Fibroblast of upper back skin (primary cell): ENCODE measurements around the gene FKBP5.
A peak's percentile ranks its signal among the peaks of the same experiment; 100 is the strongest.
"Not testable (repeated sequence)": the region's sequence is repeated elsewhere in the genome, so short reads cannot be mapped to it uniquely, and the experiment has no call there.

Experiments used
- DNase-seq: peaks from one replicate; pipeline ENCODE4 v3.0.0-alpha.2; 2013

Gene FKBP5

DNA sequence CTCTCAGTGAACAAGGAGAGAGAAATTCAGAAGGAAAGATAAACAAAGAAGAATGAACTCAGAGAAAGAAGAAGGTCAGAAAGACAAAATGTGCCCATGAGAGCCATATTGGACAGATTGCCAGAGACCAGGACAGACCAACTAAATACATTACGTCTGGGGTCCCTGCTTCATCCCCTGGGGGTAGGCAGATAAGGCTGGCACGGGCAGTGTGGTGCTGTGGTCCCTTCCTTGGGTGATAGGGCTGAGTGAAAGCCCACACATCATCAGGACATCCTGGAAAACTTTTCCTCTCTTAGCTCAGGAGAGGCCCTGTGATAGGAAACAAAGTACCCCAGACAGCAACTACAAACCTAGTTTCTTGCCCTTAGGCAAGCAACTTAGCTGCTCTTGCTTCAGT lies 34.9 kb upstream of the FKBP5 start:
- no peak for DNase-seq

DNA sequence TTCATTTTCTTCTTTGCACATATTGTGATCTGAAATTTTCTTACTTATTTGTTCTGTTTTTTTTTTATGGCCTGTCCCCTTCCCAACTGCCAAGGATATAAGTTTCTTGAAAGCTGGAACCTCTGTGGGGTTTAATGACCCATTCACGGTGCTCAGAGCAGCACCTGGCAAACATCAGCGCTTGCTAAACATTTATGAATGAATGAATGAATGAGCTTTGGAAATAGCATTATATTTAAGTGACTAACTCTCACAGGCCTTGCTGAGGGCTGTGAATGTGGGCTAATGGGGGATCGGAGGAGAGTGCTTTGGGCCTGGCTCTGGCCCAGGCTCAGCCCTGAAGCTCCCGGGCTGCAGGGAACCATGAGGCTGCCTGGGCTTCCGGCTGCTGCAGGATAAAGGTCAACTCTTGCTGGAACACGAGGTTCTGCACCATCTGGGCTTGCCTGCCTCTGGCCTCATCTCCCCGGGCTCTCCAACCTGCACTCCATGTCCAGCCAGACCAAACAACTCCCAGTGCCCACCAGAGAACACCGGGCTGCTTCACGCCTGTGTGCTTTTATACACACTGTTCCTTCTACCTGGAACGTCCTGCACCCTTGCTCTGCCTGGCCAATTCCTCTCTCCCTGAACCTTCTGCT lies 33.5 kb upstream of the FKBP5 start:
- DNase-seq = no peak

DNA sequence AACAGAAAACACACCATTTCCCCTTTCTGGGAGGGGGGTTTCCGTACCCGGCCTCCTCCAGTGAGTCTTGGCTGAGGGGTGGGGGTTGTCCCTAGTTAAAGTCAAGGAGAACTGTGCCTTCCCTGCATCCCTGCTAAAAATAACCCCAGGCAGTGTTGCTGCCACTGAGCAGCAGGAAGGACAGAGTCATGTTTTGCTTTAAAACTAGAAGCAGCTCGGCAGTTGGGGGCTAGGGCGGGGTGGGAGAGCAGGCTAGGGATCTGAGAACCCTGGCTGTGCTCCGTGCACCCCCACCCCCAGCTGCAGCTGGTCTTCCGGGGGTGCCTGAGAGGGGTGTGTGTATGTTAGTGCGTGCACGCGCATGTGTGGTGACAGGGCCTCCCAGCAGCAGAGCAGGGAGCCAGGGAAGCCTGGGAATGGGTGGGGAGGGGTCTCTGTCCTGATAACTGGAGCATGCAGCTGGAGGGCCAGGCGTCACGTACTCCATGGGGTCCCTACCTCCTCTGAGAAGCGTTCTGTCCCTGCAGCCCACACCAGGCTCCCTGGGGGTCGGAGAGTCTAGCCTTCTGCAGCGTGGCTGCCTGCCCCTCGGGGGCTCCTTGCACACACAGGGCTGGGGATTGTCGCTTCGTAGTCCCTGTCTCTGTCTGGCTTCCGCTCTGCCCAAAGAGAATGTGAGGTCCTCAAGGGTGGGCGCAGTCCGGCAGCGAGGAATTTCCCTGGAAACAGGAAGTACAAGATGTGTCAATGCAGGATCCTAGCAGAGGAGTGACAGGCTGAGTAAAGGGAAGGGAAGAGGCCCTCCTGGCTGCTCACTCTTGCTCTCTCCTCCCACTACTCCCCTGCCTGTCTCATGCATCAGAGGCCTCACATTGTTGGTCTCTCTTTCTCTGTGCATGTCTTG lies 31.4 kb upstream of the FKBP5 start:
- DNase-seq = peak; percentile 53

DNA sequence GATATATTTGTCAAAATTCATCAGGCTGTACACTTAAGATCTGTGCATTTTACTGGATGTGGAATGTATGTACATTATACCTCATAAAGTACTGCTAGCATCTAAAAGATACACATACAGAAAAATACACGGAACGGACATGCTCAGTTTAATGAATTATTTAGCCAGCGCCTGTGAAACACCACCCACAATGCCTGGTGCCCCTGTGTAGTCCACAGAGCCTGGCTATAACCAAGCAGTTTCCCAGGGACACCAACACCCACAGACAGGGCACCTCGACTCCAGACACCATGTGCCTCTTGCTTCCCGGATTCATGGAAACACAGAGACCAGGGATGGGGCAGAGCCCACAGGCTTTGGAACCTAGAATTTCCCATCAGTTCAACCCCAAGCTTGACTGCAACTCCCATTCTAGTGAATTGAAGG lies 30.7 kb upstream of the FKBP5 start:
- no peak for DNase-seq

DNA sequence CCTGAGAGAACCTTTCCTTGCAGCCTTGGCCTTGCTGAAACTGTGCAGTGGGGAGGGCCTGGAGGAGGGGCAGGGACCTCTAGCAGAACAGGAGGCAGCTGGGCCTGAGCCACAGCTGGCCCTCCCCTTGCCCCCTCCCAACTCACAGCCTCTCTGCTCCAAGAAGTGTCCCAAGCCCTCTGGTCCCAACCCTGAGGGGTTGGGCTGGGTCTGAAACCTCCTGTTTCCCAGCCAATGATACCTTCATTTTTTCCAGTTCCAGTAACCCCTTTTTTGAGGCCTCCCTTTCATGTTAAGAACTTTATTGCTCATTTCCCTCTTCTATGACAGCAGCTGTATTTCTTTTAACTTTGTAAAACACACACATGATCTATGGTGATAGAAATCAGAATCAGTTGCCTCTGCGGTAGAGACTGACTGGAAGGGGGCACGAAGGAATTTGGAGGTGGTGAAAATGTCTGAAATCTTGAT lies 30.2 kb upstream of the FKBP5 start:
- peak; percentile 25 for DNase-seq

GRCh38 chr6:35718375-35718736 lies 29.6 kb upstream of the FKBP5 start:
- DNase-seq = no peak

DNA sequence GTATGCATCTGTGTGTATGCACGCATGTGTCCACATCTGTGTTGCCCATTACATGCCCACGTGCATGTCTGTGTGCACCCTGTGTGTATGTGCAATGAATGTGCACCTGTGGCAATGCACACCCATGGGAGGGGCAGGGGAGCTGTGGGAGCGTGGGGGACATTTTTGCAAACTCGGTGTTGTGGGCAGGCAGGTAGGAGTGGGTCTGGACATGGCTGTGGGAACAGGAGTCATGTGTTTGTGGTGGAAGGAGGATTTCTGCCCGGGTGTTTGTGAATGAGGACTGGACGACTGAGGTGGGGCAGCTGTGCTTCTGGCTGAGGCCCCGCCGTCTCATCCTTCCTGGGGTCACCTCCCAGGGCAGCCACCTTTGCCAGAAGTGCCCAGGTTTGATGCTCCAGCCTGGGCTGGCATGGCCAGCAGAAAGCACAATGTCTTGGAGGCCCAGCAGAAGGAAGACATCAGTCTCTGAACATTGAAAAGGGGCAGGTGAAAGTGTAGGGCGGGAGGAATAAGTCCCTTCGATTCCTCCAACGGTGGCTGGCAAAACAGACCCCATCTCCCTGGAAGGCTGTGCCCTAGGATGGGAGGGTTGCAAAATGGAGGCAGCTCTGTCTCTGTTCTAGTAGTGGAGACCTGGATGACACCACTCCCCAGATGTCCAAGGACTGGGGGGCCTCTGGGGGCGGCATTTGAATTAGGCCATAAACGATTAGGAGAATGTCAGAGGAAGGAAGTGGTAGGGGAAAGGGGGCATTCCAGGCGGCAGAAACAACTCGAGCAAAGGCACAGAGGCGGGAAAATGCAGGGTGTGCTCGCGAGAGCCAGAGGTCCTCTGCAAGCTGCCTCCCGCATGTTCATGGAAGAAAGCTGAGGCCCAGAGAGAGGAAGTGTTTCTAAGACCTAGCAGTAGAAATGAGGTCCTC lies 29.0 kb upstream of the FKBP5 start:
- DNase-seq = no peak

DNA sequence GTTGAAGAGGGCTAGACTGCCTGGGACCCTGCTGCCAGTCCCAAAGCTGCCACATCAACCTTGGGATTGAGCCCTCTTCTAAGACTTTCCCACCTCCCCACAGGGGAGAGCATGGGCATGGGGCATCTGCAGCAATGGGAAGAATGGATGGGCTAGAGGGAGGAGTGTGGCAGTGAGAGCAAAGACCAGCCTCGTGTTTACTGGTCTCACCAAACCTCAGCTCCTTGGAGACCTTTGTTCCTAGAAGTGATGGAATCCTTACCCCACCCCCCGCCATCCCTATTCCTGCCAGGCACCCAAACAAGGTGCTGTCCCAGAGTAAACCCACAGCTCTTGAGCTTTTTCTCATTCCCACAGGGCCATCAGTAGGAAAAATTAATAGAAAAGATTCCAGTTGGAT lies 28.1 kb upstream of the FKBP5 start:
- DNase-seq = no peak

- no peak for DNase-seq
These were observed 24.5 kb upstream of the FKBP5 start for GRCh38 chr6:35713006-35713767.

DNA sequence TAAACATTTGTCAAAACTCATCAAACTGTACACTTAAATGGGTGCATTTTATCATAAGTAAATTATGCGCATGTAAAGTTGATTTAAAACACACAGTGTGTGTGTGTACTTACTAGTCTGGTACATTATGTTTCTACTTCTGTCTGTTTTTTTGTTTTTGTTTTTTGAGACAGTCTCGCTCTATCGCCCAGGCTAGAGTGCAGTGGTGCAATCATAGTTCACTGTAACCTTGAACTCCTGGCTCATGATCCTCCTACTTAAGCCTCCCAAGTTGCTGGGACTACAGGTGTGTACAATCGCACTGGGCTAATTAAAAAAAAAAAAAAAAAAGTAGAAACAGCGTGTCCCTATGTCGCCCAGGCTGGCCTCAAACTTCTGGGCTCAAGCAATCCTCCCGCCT lies 23.0 kb upstream of the FKBP5 start:
- DNase-seq = no peak

DNA sequence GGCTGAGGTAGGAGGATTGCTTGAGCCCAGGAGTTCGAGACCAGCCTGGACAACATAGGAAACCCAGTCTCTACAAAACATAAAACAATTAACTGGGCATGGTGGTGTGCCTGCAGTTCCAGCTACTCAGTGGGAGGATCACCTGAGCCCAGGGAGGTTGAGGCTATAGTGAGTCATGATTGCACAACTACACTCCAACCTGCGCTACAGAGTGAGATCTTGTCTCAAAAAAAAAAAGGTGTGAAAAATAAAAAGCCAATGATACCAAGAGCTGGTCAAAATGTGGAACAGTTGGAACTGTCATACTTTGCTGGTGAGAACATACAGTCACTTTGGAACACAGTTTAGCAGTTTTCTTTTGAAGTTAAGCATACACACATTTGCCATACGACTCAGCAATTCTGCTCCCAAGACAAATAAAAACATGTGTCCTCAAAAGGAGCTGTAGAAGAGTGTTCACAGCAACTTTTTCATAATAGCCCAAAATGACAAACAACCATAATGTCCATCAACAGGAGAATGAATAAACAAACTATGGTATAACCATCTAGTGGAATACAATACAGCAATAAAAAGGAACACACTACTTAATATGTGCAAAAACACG lies 21.6 kb upstream of the FKBP5 start:
- DNase-seq = no peak

- DNase-seq = no peak
These were observed 19.9 kb upstream of the FKBP5 start for GRCh38 chr6:35708585-35708984.

GRCh38 chr6:35707714-35708407 lies 19.1 kb upstream of the FKBP5 start:
- no peak for DNase-seq

GRCh38 chr6:35706468-35706867 lies 17.8 kb upstream of the FKBP5 start:
- no peak for DNase-seq

GRCh38 chr6:35703554-35703953 lies 14.8 kb upstream of the FKBP5 start:
- DNase-seq = no peak

DNA sequence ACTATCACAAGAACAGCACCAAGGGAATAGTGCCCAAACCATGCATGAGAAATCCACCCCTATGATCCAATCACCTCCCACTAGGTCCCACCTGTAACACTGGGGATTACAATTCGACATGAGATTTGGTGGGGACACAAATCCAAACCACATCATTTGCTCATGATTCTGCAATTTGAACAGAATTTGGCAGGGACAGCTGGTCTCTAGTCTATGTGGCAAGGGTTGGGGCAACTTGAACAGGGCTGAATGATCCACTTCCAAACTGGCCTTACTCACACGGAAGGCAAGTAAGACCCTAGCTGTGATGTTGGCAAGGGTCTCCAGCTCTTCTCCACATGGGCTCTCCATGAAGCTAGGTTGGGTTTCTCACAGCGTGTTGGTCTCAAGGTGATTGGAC lies 10.1 kb upstream of the FKBP5 start:
- DNase-seq = no peak

DNA sequence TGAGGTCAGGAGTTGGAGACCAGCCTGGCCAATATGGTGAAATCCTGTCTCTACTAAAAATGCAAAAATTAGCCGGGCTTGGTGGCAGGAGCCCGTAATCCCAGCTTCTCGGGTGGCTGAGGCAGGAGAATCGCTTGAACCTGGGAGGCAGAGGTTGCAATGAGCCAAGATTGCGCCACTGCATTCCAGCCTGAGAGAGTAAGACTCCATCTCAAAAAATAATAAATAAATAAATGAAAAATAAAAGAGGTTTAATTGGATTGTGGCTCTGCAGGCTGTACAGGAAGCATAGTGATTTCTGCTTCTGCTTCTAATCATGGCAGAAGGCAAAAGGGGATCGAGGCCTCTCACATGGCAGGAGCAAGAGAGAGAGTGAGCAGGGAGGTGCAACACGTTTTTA lies 9.7 kb upstream of the FKBP5 start:
- DNase-seq = not testable (repeated sequence)

GRCh38 chr6:35694462-35694861 lies 5.7 kb upstream of the FKBP5 start:
- DNase-seq = no peak

DNA sequence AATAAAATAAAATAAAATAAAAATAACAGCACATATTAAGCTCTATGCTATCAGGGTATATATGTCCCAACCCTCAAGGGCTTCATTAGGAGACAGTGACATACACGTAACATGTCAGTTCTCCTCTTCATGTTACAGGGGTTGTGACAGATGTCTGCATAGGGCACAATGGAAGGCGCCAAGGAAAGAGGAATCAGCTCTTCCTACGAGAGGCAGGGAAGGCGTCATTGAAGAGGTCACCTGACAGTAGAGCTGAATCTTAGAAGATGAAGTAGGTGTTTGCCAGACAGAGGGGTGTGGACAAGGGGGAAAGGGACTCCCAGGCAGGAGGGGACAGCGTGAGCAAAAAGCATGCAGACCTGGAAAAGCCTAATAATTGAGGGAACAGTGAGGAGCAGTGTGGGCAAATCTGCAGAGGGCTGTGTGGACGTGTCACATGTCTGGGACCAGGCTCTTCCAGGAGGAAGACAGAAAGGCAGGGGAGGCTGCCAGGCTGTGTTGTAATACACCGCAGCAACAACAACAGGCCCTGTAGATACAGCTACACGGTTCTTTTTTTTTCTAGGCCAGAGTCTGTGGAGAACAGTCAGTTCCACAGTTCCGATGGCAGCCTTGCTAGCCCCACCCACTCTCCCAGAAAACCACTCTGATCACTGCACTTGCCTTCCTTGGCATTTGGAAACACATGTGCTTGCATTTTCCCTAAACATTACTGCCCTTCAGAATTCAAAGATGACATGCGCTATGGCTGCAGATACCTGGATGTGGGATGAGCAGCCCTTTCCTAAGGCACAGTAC lies 2.5 kb upstream of the FKBP5 start:
- no peak for DNase-seq

GRCh38 chr6:35690484-35690883 lies 1.8 kb upstream of the FKBP5 start:
- DNase-seq = no peak

- DNase-seq = not testable (repeated sequence)
These were observed 1.3 kb upstream of the FKBP5 start for GRCh38 chr6:35690006-35690405.
